Adrenal gland (tissue), 12 donors: ENCODE results near the gene TDRD1. TPM values are rescaled to one million over a fixed set of nuclear protein-coding genes. Genes with fewer than 3 reads are reported as not detected.

ENCODE experiments used
- DNase-seq, 7 donors: peaks; one replicate each; pipeline ENCODE4 v3.0.0-alpha.2; 2019 to 2020
- H3K27ac ChIP-seq, 5 donors: fragments of 200-600 bp; sonication (generic) in 4 of 5; 1 replicate in 3 of 5; 2 replicates in 2 of 5; pipeline versions ENCODE4 v1.5.1 to v1.8.0; 2016 to 2020; ENCODE audit warnings: mild to moderate bottlenecking in 1 of 5
- H3K27me3 ChIP-seq: fragments of 200-600 bp; 2 replicates; pipeline ENCODE4 v1.8.0; 2021
- H3K36me3 ChIP-seq, 2 donors: fragments of 200-600 bp; replicated peaks in 1 of 2; 1 replicate in 1 of 2; 2 replicates in 1 of 2; pipeline versions ENCODE4 v1.5.1 to v1.8.0; 2018 to 2022
- H3K4me1 ChIP-seq, 2 donors: fragments of 200-600 bp; replicated peaks in 1 of 2; 1 replicate in 1 of 2; 2 replicates in 1 of 2; pipeline versions ENCODE4 v1.5.1 to v1.8.0; 2018 to 2021
- H3K4me3 ChIP-seq, 4 donors: fragments of 200-600 bp; sonication (generic) in 3 of 4; one replicate each; pipeline ENCODE4 v1.5.1; 2016 to 2018
- H3K9me3 ChIP-seq, 3 donors: fragments of 200-600 bp; sonication (generic) in 1 of 3; replicated peaks in 1 of 3; 1 replicate in 2 of 3; 2 replicates in 1 of 3; pipeline versions ENCODE4 v1.5.1 to v1.8.0; 2016 to 2021
- CTCF ChIP-seq, 6 experiments: fragments of 450-650 bp in 4 of 6; fragments of 200-600 bp in 2 of 6; sonication (generic) in 1 of 6; IDR thresholded peaks; 1 replicate in 5 of 6; 2 replicates in 1 of 6; pipeline versions ENCODE4 v1.5.1 to v1.8.0; 2016 to 2021; ENCODE audit warnings: antibody characterized with exemption in 6 of 6, mild to moderate bottlenecking in 2 of 6, moderate library complexity in 1 of 6
- POLR2A ChIP-seq, 2 donors: fragments of 450-650 bp; IDR thresholded peaks; one replicate each; pipeline ENCODE4 v1.6.1; 2017; ENCODE audit warnings: antibody characterized with exemption in 2 of 2, mild to moderate bottlenecking in 2 of 2, moderate library complexity in 1 of 2
- WGBS, 4 donors: extraction: QIAGEN DNeasy Blood & Tissue Kit in 2 of 4; methylation state at CpG; one replicate each; pipeline versions ENCODE4 v1.1.5 to v1.1.7; 2013 to 2017; 5-methylcytosine and 5-hydroxymethylcytosine counted together
- intact Hi-C, 2 donors: fragments of 100-400 bp; cut with DNase I; formaldehyde crosslinking; loops; one replicate each; pipeline versions ENCODE4 v1.14.1 to v1.15.0; 2022 to 2023
- polyA plus RNA-seq, 3 donors: library from polyadenylated mRNA; stranded (reverse); fragments of 200-250 nt in 2 of 3; fragments of 350-450 nt in 1 of 3; fragmentation: Illumina TruSeq in 1 of 3; extraction: RNeasy Lipid Tissue Mini Kit (QIAGEN cat#74804) in 1 of 3; gene quantifications; one replicate each; pipeline ENCODE4 v1.2.3, GENCODE V29; 2013 to 2014
- total RNA-seq, 9 donors: library from RNA; depleted of rRNA in 4 of 9; stranded (reverse); fragments of >200 nt in 4 of 9; fragments of 120-200 nt in 1 of 9; fragmentation: NEBNext Ultra II Directional in 1 of 9; extraction: Animal tissue kit (Norgen Biotek cat#: 25700) in 1 of 9; gene quantifications; one replicate each; pipeline versions ENCODE4 v1.1.0 to v1.2.4, GENCODE V29; 2013 to 2023
- donor health status: healthy with polysubstance abuse.
- donor health status: Bipolar disorder and iron deficiency.
- donor health status: DM: yes; HTN: yes; CAD: no.
- donor health status: DM: no; HTN: no; CAD: no.
- donor health status: DM: no; HTN: no; CAD: no.
- donor health status: DM: yes; HTN: yes; CAD: no.

Gene TDRD1
- total and polyA plus RNA-seq, 12 donors, result 0.03 to 0.72 (median 0.22) TPM; not detected in 3

GRCh38 chr10:114250716-114251115, 71.6 kb downstream of the TDRD1 start:
- peak in 1 of 7 donors; percentile 24 for DNase-seq
- WGBS, 4 donors, result 67 to 100% (median 99%) methylated on average over 1 of the region's 1 CpG
- Histone ChIP-seq H3K9me3 (no peaks in the 10 kb centered on the region), H3K27me3 (no peaks in the 10 kb centered on the region), H3K27ac (no peak overlapping the region), H3K36me3 (no peaks in the 10 kb centered on the region), H3K4me1 (no peaks in the 10 kb centered on the region), H3K4me3 (no peak overlapping the region)
- no peak for TF ChIP-seq CTCF (IDR thresholded peaks at IDR 0.05)
- TF ChIP-seq POLR2A (IDR thresholded peaks at IDR 0.05), result no peak
- intact Hi-C loops, result no loop called here

GRCh38 chr10:114252092-114252491, 72.9 kb downstream of the TDRD1 start:
- Histone ChIP-seq H3K36me3 (no peaks in the 10 kb centered on the region), H3K4me1 (no peaks in the 10 kb centered on the region), H3K27ac (no peak overlapping the region), H3K9me3 (no peaks in the 10 kb centered on the region), H3K4me3 (no peak overlapping the region), H3K27me3 (no peaks in the 10 kb centered on the region)
- WGBS, 4 donors, result 89 to 94% (median 91%) methylated on average over 5 of the region's 5 CpGs
- DNase-seq, result no peak
- intact Hi-C loops, result no loop called here
- TF ChIP-seq CTCF (IDR thresholded peaks at IDR 0.05) (no peak), POLR2A (IDR thresholded peaks at IDR 0.05) (no peak)

- H3K36me3 ChIP-seq, result no peaks in the 10 kb centered on the region
- H3K27me3 ChIP-seq, result no peaks in the 10 kb centered on the region
- no peak overlapping the region for H3K27ac ChIP-seq
- TF ChIP-seq POLR2A (IDR thresholded peaks at IDR 0.05), result no peak
- no peak for TF ChIP-seq CTCF (IDR thresholded peaks at IDR 0.05)
- no peak overlapping the region for H3K4me3 ChIP-seq
- intact Hi-C loops, result no loop called here
- no peaks in the 10 kb centered on the region for H3K4me1 ChIP-seq
- H3K9me3 ChIP-seq, result no peaks in the 10 kb centered on the region
- no peak for DNase-seq
- 56 to 91% (median 71%) methylated on average over 3 to 5 of the region's 7 CpGs for WGBS, 4 donors
Observed at GRCh38 chr10:114252883-114253282, 73.7 kb downstream of the TDRD1 start.

DNA sequence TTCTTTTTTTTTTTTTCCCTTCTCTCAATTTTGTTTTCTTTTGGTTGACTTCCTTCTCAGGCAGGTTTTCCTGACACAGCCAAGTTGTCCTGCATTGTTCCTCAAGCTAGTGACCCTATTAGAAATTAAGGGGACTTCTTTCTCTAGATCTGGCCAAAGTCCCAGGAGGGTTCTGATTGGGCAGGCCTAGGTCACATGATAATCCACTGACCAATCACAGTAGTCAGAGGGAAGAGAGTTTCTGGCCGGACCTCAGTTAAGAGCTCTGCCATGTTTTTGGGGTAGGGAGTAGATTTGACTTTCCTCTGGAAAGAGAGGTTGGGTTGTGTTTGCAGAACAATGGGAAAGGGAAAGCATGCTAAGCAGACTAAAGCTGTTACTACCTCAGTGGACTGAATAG, 76.1 kb downstream of the TDRD1 start:
- WGBS, 4 donors, result 50 to 89% (median 74%) methylated on average over 1 of the region's 1 CpG
- TF ChIP-seq POLR2A (IDR thresholded peaks at IDR 0.05) (no peak), CTCF (IDR thresholded peaks at IDR 0.05) (no peak)
- H3K27me3 ChIP-seq, result no peaks in the 10 kb centered on the region
- H3K36me3 ChIP-seq, result no peaks in the 10 kb centered on the region
- H3K4me3 ChIP-seq, result no peak overlapping the region
- intact Hi-C loops, result no loop called here
- no peaks in the 10 kb centered on the region for H3K9me3 ChIP-seq
- H3K27ac ChIP-seq, result no peak overlapping the region
- DNase-seq, result no peak
- H3K4me1 ChIP-seq, result no peaks in the 10 kb centered on the region
